Neural progenitor cell (in vitro differentiated cells): Measurements from ENCODE around the gene IMP4. TPM values are rescaled to one million over a fixed set of nuclear protein-coding genes. Genes with fewer than 3 reads are reported as not detected.
"Not testable (repeated sequence)": the region's sequence is repeated elsewhere in the genome, so short reads cannot be mapped to it uniquely, and the experiment has no call there.

Source experiments
- DNase-seq: peaks from one replicate; pipeline ENCODE4 v3.0.0-alpha.2; 2016; ENCODE audit warnings: low spot score
- H2AFZ ChIP-seq: fragments of 200-600 bp; sonication (generic); replicated peaks from 2 replicates; pipeline ENCODE4 v1.6.1; 2016; ENCODE audit warnings: antibody characterized with exemption
- H3F3A ChIP-seq: fragments of 200-600 bp; sonication (generic); 2 replicates; pipeline ENCODE4 v1.6.1; 2016; ENCODE audit warnings: antibody characterized with exemption, low read depth
- H3K27ac ChIP-seq: fragments of 200-600 bp; sonication (generic); 2 replicates; pipeline ENCODE4 v1.5.1; 2016; ENCODE audit warnings: mild to moderate bottlenecking
- H3K27me3 ChIP-seq: fragments of 200-600 bp; sonication (generic); 2 replicates; pipeline ENCODE4 v1.6.1; 2016; ENCODE audit warnings: mild to moderate bottlenecking, moderate library complexity
- H3K36me3 ChIP-seq: fragments of 200-600 bp; sonication (generic); 2 replicates; pipeline ENCODE4 v1.5.1; 2016
- H3K4me1 ChIP-seq: fragments of 200-600 bp; sonication (generic); 2 replicates; pipeline ENCODE4 v1.6.1; 2016; ENCODE audit warnings: mixed run types
- H3K4me2 ChIP-seq: fragments of 200-600 bp; sonication (generic); 2 replicates; pipeline ENCODE4 v1.6.1; 2016
- H3K4me3 ChIP-seq: fragments of 200-600 bp; sonication (generic); 2 replicates; pipeline ENCODE4 v1.5.1; 2016
- H3K79me2 ChIP-seq: fragments of 200-600 bp; sonication (generic); 2 replicates; pipeline ENCODE4 v1.6.1; 2016; ENCODE audit warnings: low read depth
- H3K9ac ChIP-seq: fragments of 200-600 bp; sonication (generic); 2 replicates; pipeline ENCODE4 v1.6.1; 2016
- H3K9me3 ChIP-seq: fragments of 200-600 bp; sonication (generic); 2 replicates; pipeline ENCODE4 v1.5.1; 2016; ENCODE audit warnings: low read depth
- H4K20me1 ChIP-seq: fragments of 200-600 bp; sonication (generic); 2 replicates; pipeline ENCODE4 v1.6.1; 2016; ENCODE audit warnings: low read depth
- H3K27ac Mint-ChIP-seq: 3 replicates; pipeline ENCODE4 v1.8.0; 2021; ENCODE audit warnings: mixed read lengths
- H3K27me3 Mint-ChIP-seq: 2 replicates; pipeline ENCODE4 v1.8.0; 2022; ENCODE audit warnings: low read depth, mild to moderate bottlenecking, inconsistent platforms, moderate library complexity, mixed read lengths; ENCODE audit not compliant: insufficient read depth
- H3K36me3 Mint-ChIP-seq: 3 replicates; pipeline ENCODE4 v1.8.0; 2021; ENCODE audit warnings: mixed read lengths
- H3K4me1 Mint-ChIP-seq: 3 replicates; pipeline ENCODE4 v1.8.0; 2021; ENCODE audit warnings: mixed read lengths
- H3K4me3 Mint-ChIP-seq: 3 replicates; pipeline ENCODE4 v1.8.0; 2021; ENCODE audit warnings: mild to moderate bottlenecking, moderate library complexity, mixed read lengths
- H3K9me3 Mint-ChIP-seq: 3 replicates; pipeline ENCODE4 v1.8.0; 2020; ENCODE audit warnings: mixed read lengths
- EZH2 ChIP-seq: fragments of 200-600 bp; sonication (generic); IDR thresholded peaks from 2 replicates; pipeline ENCODE4 v1.6.1; 2017; ENCODE audit warnings: antibody characterized with exemption, mild to moderate bottlenecking, moderate library complexity
- EZH2phosphoT487 ChIP-seq: fragments of 200-600 bp; sonication (generic); IDR thresholded peaks from 2 replicates; pipeline ENCODE4 v1.6.1; 2017; ENCODE audit warnings: antibody characterized with exemption
- total RNA-seq: library from RNA; depleted of rRNA; stranded (reverse); fragments of >200 nt; gene quantifications from 2 replicates; pipeline ENCODE4 v1.2.3, GENCODE V29; 2015; ENCODE audit warnings: low replicate concordance
- TF ChIP-seq, protein P1 (sequence below): fragments of 200-600 bp; sonication (generic); IDR thresholded peaks from 2 replicates; pipeline ENCODE4 v1.5.1; 2017; ENCODE audit warnings: antibody characterized with exemption, mild to moderate bottlenecking

IMP4 gene
- total RNA-seq, 1 donor from 2014 or later: 23.3 TPM

DNA sequence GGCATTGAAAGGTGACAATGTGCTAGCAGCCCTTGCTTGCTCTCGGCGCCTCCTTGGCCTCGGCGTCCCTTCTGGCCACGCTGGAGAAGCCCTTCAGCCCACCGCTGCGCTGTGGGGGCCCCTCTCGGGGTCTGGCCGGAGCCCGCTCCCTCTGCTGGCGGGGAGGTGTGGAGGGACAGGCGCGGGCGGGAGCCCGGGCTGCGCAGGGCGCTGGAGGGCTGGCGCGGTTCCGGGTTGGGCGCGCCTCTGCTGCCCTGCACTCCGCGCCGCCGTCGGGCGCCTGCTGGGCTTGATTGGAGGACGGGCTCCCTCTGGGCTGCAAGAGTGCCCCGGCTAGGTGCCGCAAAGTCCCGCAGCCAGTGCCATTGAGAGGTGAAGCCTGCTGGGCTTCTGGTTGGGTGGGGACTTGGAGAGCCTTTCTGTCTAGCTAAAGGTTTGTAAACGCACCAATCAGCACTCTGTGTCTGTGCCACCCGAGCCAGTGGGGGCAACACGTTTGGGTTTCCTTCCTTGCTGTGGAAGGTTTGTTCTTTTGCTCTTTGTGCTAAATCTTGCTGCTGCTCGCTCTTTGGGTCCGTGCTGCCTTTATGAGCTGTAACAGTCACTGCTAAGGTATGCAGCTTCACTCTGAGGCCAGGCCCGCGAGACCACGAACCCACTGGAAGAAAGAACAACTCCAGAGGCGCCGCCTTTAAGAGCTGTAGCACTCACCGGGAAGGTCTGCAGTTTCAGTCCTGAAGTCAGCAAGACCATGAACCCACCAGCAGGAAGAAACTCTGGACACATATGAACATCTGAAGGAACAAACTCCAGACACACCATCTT, 14.8 kb upstream of the IMP4 start:
- H3K36me3 ChIP-seq: no peaks in the 10 kb centered on the region
- H3K4me3 ChIP-seq: peak overlapping the region; percentile 33
- Mint-ChIP-seq H3K4me1 (peaks cover 9% of the 10 kb centered on the region), H3K36me3 (no peaks in the 10 kb centered on the region), H3K27me3 (peaks cover 5% of the 10 kb centered on the region), H3K9me3 (no peaks in the 10 kb centered on the region), H3K4me3 (no peak overlapping the region), H3K27ac (no peak overlapping the region)
- H3K27ac ChIP-seq: no peak overlapping the region
- peak overlapping the region; percentile 30 for H3K4me2 ChIP-seq
- peak overlapping the region; percentile 89 for H2AFZ ChIP-seq
- peaks cover 62% of the 10 kb centered on the region for H3K27me3 ChIP-seq
- H3F3A ChIP-seq: no peaks in the 10 kb centered on the region
- H4K20me1 ChIP-seq: no peaks in the 10 kb centered on the region
- peaks cover 10% of the 10 kb centered on the region for H3K4me1 ChIP-seq
- H3K79me2 ChIP-seq: no peaks in the 10 kb centered on the region
- peak; percentile 70 for DNase-seq
- no peaks in the 10 kb centered on the region for H3K9me3 ChIP-seq
- H3K9ac ChIP-seq: no peak overlapping the region
- no peak for TF ChIP-seq EZH2
- no peak for TF ChIP-seq EZH2phosphoT487
- TF ChIP-seq, protein P1, sequence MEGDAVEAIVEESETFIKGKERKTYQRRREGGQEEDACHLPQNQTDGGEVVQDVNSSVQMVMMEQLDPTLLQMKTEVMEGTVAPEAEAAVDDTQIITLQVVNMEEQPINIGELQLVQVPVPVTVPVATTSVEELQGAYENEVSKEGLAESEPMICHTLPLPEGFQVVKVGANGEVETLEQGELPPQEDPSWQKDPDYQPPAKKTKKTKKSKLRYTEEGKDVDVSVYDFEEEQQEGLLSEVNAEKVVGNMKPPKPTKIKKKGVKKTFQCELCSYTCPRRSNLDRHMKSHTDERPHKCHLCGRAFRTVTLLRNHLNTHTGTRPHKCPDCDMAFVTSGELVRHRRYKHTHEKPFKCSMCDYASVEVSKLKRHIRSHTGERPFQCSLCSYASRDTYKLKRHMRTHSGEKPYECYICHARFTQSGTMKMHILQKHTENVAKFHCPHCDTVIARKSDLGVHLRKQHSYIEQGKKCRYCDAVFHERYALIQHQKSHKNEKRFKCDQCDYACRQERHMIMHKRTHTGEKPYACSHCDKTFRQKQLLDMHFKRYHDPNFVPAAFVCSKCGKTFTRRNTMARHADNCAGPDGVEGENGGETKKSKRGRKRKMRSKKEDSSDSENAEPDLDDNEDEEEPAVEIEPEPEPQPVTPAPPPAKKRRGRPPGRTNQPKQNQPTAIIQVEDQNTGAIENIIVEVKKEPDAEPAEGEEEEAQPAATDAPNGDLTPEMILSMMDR: peak; percentile 40

DNA sequence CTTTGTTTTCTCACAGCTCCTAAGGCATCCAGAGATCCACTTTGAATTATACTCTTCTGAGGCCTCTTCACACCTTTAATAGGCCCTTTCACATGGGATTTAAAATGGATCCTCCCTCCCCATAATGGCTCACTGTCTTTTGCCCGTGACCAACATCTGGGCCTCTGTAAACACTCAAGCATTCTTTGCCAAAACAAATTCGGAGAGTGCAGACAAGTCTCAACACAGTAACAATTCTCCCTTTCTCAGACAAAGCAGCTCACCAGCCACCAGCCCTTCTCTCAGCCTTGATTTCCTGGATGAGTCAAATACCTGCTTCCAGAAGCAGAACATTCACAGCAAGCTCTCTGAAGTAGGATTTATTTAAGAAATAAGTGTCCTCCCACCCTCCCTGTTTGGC, 14.0 kb upstream of the IMP4 start:
- Histone ChIP-seq H3K9ac (no peak overlapping the region), H3K27me3 (peaks cover 56% of the 10 kb centered on the region), H3K9me3 (no peaks in the 10 kb centered on the region), H3K27ac (no peak overlapping the region), H4K20me1 (no peaks in the 10 kb centered on the region), H3K4me1 (peaks cover 10% of the 10 kb centered on the region), H3F3A (no peaks in the 10 kb centered on the region), H2AFZ (peak overlapping the region; percentile 7), H3K36me3 (no peaks in the 10 kb centered on the region), H3K79me2 (no peaks in the 10 kb centered on the region), H3K4me3 (no peak overlapping the region), H3K4me2 (no peak overlapping the region)
- H3K27ac Mint-ChIP-seq: no peak overlapping the region
- peaks cover 6% of the 10 kb centered on the region for H3K27me3 Mint-ChIP-seq
- H3K4me1 Mint-ChIP-seq: peaks cover 9% of the 10 kb centered on the region
- TF ChIP-seq, protein P1: no peak
- TF ChIP-seq EZH2phosphoT487: no peak
- no peak for TF ChIP-seq EZH2
- no peaks in the 10 kb centered on the region for H3K9me3 Mint-ChIP-seq
- no peaks in the 10 kb centered on the region for H3K36me3 Mint-ChIP-seq
- no peak for DNase-seq
- no peak overlapping the region for H3K4me3 Mint-ChIP-seq

- Histone ChIP-seq H3K9ac (no peak overlapping the region), H4K20me1 (no peaks in the 10 kb centered on the region), H3K9me3 (no peaks in the 10 kb centered on the region), H3K79me2 (no peaks in the 10 kb centered on the region), H3K27ac (no peak overlapping the region), H3F3A (peaks cover 4% of the 10 kb centered on the region), H3K36me3 (no peaks in the 10 kb centered on the region), H3K4me1 (peaks cover 10% of the 10 kb centered on the region), H3K4me3 (peak overlapping the region; percentile 31), H2AFZ (peak overlapping the region; percentile 80), H3K27me3 (peaks cover 36% of the 10 kb centered on the region), H3K4me2 (peak overlapping the region; percentile 54)
- H3K27me3 Mint-ChIP-seq: peaks cover 19% of the 10 kb centered on the region
- peak overlapping the region; percentile 67 for H3K4me3 Mint-ChIP-seq
- peak; percentile 89 for DNase-seq
- H3K36me3 Mint-ChIP-seq: peaks cover 5% of the 10 kb centered on the region
- TF ChIP-seq, protein P1: peak; percentile 99
- TF ChIP-seq EZH2phosphoT487: no peak
- no peak for TF ChIP-seq EZH2
- peaks cover 19% of the 10 kb centered on the region for H3K4me1 Mint-ChIP-seq
- H3K27ac Mint-ChIP-seq: no peak overlapping the region
- H3K9me3 Mint-ChIP-seq: peaks cover 11% of the 10 kb centered on the region
Observed at GRCh38 chr2:130332271-130333073, 10.2 kb upstream of the IMP4 start.

DNA sequence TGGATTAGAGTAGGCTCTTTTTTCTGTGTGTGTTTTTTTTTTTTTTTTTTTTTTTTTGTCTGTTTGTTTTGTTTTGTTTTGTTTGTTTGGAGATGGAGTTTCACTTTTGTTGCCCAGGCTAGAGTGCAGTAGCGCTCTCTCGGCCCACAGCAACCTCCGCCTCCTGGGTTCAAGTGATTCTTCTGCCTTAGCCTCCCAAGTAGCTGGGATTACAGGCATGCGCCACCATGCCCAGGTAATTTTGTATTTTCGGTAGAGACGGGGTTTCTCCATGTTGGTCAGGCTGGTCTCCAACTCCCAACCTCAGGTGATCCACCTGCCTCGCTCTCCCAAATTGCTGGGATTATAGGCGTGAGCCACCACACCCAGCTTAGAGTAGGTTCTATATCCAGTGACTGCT, 9.4 kb upstream of the IMP4 start:
- DNase-seq, H3K9ac ChIP-seq, H3K4me1 ChIP-seq, H3K27ac ChIP-seq, H3F3A ChIP-seq, H3K4me3 Mint-ChIP-seq, H3K36me3 Mint-ChIP-seq, H3K4me2 ChIP-seq, H3K4me3 ChIP-seq, H3K27ac Mint-ChIP-seq, H3K9me3 ChIP-seq, H2AFZ ChIP-seq, H4K20me1 ChIP-seq, H3K36me3 ChIP-seq, H3K79me2 ChIP-seq: not testable (repeated sequence)
- H3K27me3 Mint-ChIP-seq: peaks cover 21% of the 10 kb centered on the region
- peaks cover 29% of the 10 kb centered on the region for H3K27me3 ChIP-seq
- H3K9me3 Mint-ChIP-seq: peaks cover 11% of the 10 kb centered on the region
- H3K4me1 Mint-ChIP-seq: peaks cover 21% of the 10 kb centered on the region
